DND-41 (cell line): Measurements from ENCODE around the gene PSD.

Experiments
- CTCF ChIP-seq: IDR thresholded peaks from 2 replicates; pipeline ENCODE4 v1.5.1; 2012; ENCODE audit warnings: borderline replicate concordance, low read length, moderate library complexity, mild to moderate bottlenecking; ENCODE audit not compliant: poor library complexity, severe bottlenecking; ENCODE audit errors: extremely low read depth
- EZH2 ChIP-seq: IDR thresholded peaks from 3 replicates; pipeline ENCODE4 v1.6.1; 2012; ENCODE audit warnings: borderline replicate concordance, low read depth, mild to moderate bottlenecking, moderate library complexity, low read length, inconsistent platforms; ENCODE audit not compliant: severe bottlenecking

- TF ChIP-seq CTCF (no peak), EZH2 (no peak)
Observed at GRCh38 chr10:102467971-102468438, 49.4 kb upstream of the PSD start.
